HEK293 (cell line): Measurements from ENCODE around the gene CDCA3.
A peak's percentile ranks its signal among the peaks of the same experiment; 100 is the strongest.

Experiments
- BCL6B ChIP-seq: fragments of 450-650 bp; formaldehyde crosslinking; IDR thresholded peaks from 2 replicates; pipeline ENCODE4 v1.5.1; 2017; ENCODE audit warnings: missing biosample characterization, missing genetic modification characterization
- FEZF1 ChIP-seq: fragments of 450-650 bp; formaldehyde crosslinking; IDR thresholded peaks from 2 replicates; pipeline ENCODE4 v1.5.1; 2016; ENCODE audit warnings: missing biosample characterization, missing genetic modification characterization
- INSM2 ChIP-seq: fragments of 450-650 bp; formaldehyde crosslinking; IDR thresholded peaks from 2 replicates; pipeline ENCODE4 v1.5.1; 2016; ENCODE audit warnings: missing biosample characterization, missing genetic modification characterization
- PRDM1 ChIP-seq: fragments of 450-650 bp; formaldehyde crosslinking; IDR thresholded peaks from 2 replicates; pipeline ENCODE4; 2016; ENCODE audit warnings: missing biosample characterization, missing genetic modification characterization
- WT1 ChIP-seq: fragments of 450-650 bp; formaldehyde crosslinking; IDR thresholded peaks from 2 replicates; pipeline ENCODE4 v1.5.1; 2016; ENCODE audit warnings: missing biosample characterization, missing genetic modification characterization
- ZBTB17 ChIP-seq: fragments of 450-650 bp; formaldehyde crosslinking; IDR thresholded peaks from 2 replicates; pipeline ENCODE4 v1.5.1; 2016; ENCODE audit warnings: missing biosample characterization, missing genetic modification characterization
- ZEB2 ChIP-seq: fragments of 450-650 bp; formaldehyde crosslinking; IDR thresholded peaks from 2 replicates; pipeline ENCODE4 v1.5.1; 2016; ENCODE audit warnings: missing biosample characterization, missing genetic modification characterization
- ZNF146 ChIP-seq: fragments of 450-650 bp; formaldehyde crosslinking; IDR thresholded peaks from 2 replicates; pipeline ENCODE4 v1.5.1; 2016; ENCODE audit warnings: missing biosample characterization, missing genetic modification characterization
- ZNF2 ChIP-seq: fragments of 450-650 bp; formaldehyde crosslinking; IDR thresholded peaks from 2 replicates; pipeline ENCODE4 v1.5.1; 2016; ENCODE audit warnings: missing biosample characterization, missing genetic modification characterization
- ZNF24 ChIP-seq: fragments of 450-650 bp; formaldehyde crosslinking; IDR thresholded peaks from 2 replicates; pipeline ENCODE4 v1.5.1; 2016; ENCODE audit warnings: missing biosample characterization, missing genetic modification characterization
- ZNF292 ChIP-seq: fragments of 450-650 bp; formaldehyde crosslinking; IDR thresholded peaks from 2 replicates; pipeline ENCODE4 v1.5.1; 2016; ENCODE audit warnings: low read depth, missing biosample characterization, missing genetic modification characterization, borderline replicate concordance
- ZNF311 ChIP-seq: fragments of 450-650 bp; formaldehyde crosslinking; IDR thresholded peaks from 2 replicates; pipeline ENCODE4 v1.5.1; 2017; ENCODE audit warnings: missing biosample characterization, missing genetic modification characterization, borderline replicate concordance
- ZNF391 ChIP-seq: fragments of 450-650 bp; formaldehyde crosslinking; IDR thresholded peaks from 2 replicates; pipeline ENCODE4 v1.5.1; 2016; ENCODE audit warnings: low read depth, missing biosample characterization, missing genetic modification characterization, borderline replicate concordance
- ZNF610 ChIP-seq: fragments of 450-650 bp; formaldehyde crosslinking; IDR thresholded peaks from 2 replicates; pipeline ENCODE4 v1.5.1; 2016; ENCODE audit warnings: missing biosample characterization, missing genetic modification characterization, borderline replicate concordance
- ZNF626 ChIP-seq: fragments of 450-650 bp; sonication (Bioruptor Pico); formaldehyde crosslinking; IDR thresholded peaks from 2 replicates; pipeline ENCODE4 v1.5.1; 2018; ENCODE audit warnings: missing biosample characterization, missing genetic modification characterization, inconsistent platforms
- ZNF660 ChIP-seq: fragments of 450-650 bp; IDR thresholded peaks from 2 replicates; pipeline ENCODE4 v1.5.1; 2018; ENCODE audit warnings: missing biosample characterization, mild to moderate bottlenecking, missing genetic modification characterization
- TF ChIP-seq, protein P1 (sequence below): fragments of 450-650 bp; formaldehyde crosslinking; IDR thresholded peaks from 2 replicates; pipeline ENCODE4 v1.5.1; 2016; ENCODE audit warnings: missing biosample characterization, missing genetic modification characterization, borderline replicate concordance
- TF ChIP-seq, protein P2 (sequence below): fragments of 450-650 bp; formaldehyde crosslinking; IDR thresholded peaks from 2 replicates; pipeline ENCODE4 v1.5.1; 2017; ENCODE audit warnings: missing biosample characterization, missing genetic modification characterization
- TF ChIP-seq, protein P3 (sequence below): fragments of 450-650 bp; formaldehyde crosslinking; IDR thresholded peaks from 2 replicates; pipeline ENCODE4 v1.5.1; 2016; ENCODE audit warnings: missing biosample characterization, missing genetic modification characterization
- TF ChIP-seq, protein P4 (sequence below): fragments of 450-650 bp; formaldehyde crosslinking; conservative IDR thresholded peaks from 2 replicates; pipeline ENCODE4 v1.5.1; 2016; ENCODE audit warnings: low read depth, missing biosample characterization, missing genetic modification characterization
- TF ChIP-seq, protein P5 (sequence below): fragments of 450-650 bp; formaldehyde crosslinking; IDR thresholded peaks from 2 replicates; pipeline ENCODE4 v1.5.1; 2016; ENCODE audit warnings: missing biosample characterization, missing genetic modification characterization

CDCA3 gene

DNA sequence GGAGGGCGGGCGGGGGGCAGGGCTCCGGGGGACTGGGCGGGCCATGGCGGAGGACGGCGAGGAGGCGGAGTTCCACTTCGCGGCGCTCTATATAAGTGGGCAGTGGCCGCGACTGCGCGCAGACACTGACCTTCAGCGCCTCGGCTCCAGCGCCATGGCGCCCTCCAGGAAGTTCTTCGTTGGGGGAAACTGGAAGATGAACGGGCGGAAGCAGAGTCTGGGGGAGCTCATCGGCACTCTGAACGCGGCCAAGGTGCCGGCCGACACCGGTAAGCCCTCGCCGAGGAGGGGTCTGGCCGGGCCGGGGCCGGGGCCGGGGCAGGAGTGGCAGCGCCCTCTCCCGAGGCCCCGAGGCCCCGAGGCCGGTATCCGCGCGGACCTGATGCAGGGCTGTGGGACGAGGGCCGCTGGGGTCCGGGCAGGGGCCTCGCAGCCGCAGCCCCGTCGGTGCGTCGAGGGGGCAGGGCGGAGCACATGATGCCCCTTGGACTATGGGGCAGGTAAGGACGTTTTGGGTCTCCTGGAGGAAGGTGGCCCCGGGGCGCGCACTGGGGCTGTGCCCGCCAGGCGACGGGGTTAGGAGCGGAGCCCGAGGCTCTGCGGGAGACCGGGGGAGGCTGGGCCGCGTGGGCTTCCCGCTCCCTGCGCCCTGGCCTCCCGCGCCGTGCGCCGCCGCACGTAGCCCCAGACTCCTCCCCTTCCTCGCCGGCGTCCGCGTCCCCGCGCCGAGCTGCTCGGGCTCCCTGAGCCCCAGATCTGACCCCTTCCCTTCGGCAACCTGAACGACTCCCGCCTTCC, 16.5 kb upstream of the CDCA3 start, which contains the start of gene TPI1 (continued):
- TF ChIP-seq, protein P1, sequence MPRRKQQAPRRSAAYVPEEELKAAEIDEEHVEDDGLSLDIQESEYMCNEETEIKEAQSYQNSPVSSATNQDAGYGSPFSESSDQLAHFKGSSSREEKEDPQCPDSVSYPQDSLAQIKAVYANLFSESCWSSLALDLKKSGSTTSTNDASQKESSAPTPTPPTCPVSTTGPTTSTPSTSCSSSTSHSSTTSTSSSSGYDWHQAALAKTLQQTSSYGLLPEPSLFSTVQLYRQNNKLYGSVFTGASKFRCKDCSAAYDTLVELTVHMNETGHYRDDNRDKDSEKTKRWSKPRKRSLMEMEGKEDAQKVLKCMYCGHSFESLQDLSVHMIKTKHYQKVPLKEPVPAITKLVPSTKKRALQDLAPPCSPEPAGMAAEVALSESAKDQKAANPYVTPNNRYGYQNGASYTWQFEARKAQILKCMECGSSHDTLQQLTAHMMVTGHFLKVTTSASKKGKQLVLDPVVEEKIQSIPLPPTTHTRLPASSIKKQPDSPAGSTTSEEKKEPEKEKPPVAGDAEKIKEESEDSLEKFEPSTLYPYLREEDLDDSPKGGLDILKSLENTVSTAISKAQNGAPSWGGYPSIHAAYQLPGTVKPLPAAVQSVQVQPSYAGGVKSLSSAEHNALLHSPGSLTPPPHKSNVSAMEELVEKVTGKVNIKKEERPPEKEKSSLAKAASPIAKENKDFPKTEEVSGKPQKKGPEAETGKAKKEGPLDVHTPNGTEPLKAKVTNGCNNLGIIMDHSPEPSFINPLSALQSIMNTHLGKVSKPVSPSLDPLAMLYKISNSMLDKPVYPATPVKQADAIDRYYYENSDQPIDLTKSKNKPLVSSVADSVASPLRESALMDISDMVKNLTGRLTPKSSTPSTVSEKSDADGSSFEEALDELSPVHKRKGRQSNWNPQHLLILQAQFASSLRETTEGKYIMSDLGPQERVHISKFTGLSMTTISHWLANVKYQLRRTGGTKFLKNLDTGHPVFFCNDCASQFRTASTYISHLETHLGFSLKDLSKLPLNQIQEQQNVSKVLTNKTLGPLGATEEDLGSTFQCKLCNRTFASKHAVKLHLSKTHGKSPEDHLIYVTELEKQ (tag by site-specific recombination) = no peak
- TF ChIP-seq, protein P2, sequence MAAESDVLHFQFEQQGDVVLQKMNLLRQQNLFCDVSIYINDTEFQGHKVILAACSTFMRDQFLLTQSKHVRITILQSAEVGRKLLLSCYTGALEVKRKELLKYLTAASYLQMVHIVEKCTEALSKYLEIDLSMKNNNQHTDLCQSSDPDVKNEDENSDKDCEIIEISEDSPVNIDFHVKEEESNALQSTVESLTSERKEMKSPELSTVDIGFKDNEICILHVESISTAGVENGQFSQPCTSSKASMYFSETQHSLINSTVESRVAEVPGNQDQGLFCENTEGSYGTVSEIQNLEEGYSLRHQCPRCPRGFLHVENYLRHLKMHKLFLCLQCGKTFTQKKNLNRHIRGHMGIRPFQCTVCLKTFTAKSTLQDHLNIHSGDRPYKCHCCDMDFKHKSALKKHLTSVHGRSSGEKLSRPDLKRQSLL = peak; percentile 95
- no peak for TF ChIP-seq ZNF626
- peak; percentile 78; the same call in 1 of the 2 replicates for TF ChIP-seq ZNF660 (tag by site-specific recombination)
- TF ChIP-seq ZNF146 (tag by site-specific recombination) = 0 out of 2 replicates have a peak, but pooled peaks have one; percentile 1
- TF ChIP-seq ZBTB17 (tag by site-specific recombination) = no peak
- no peak for TF ChIP-seq PRDM1 (tag by site-specific recombination)
- no peak for TF ChIP-seq ZNF24 (tag by site-specific recombination)
- no peak for TF ChIP-seq ZNF610
- 0 out of 2 replicates have a peak, but pooled peaks have one; percentile 8 for TF ChIP-seq ZNF2 (tag by site-specific recombination)
- peak; percentile 82; the same call in 1 of the 2 replicates for TF ChIP-seq ZNF391 (tag by site-specific recombination)
- TF ChIP-seq, protein P3, sequence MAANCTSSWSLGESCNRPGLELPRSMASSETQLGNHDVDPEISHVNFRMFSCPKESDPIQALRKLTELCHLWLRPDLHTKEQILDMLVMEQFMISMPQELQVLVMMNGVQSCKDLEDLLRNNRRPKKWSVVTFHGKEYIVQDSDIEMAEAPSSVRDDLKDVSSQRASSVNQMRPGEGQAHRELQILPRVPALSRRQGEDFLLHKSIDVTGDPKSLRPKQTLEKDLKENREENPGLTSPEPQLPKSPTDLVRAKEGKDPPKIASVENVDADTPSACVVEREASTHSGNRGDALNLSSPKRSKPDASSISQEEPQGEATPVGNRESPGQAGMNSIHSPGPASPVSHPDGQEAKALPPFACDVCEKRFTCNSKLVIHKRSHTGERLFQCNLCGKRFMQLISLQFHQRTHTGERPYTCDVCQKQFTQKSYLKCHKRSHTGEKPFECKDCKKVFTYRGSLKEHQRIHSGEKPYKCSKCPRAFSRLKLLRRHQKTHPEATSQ = 0 out of 2 replicates have a peak, but pooled peaks have one; percentile 71
- TF ChIP-seq, protein P4, sequence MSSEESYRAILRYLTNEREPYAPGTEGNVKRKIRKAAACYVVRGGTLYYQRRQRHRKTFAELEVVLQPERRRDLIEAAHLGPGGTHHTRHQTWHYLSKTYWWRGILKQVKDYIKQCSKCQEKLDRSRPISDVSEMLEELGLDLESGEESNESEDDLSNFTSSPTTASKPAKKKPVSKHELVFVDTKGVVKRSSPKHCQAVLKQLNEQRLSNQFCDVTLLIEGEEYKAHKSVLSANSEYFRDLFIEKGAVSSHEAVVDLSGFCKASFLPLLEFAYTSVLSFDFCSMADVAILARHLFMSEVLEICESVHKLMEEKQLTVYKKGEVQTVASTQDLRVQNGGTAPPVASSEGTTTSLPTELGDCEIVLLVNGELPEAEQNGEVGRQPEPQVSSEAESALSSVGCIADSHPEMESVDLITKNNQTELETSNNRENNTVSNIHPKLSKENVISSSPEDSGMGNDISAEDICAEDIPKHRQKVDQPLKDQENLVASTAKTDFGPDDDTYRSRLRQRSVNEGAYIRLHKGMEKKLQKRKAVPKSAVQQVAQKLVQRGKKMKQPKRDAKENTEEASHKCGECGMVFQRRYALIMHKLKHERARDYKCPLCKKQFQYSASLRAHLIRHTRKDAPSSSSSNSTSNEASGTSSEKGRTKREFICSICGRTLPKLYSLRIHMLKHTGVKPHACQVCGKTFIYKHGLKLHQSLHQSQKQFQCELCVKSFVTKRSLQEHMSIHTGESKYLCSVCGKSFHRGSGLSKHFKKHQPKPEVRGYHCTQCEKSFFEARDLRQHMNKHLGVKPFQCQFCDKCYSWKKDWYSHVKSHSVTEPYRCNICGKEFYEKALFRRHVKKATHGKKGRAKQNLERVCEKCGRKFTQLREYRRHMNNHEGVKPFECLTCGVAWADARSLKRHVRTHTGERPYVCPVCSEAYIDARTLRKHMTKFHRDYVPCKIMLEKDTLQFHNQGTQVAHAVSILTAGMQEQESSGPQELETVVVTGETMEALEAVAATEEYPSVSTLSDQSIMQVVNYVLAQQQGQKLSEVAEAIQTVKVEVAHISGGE (tag by site-specific recombination) = peak; percentile 66
- TF ChIP-seq INSM2 (tag by site-specific recombination) = peak; percentile 19; the same call in 1 of the 2 replicates
- TF ChIP-seq ZNF292 (tag by site-specific recombination) = 0 out of 2 replicates have a peak, but pooled peaks have one; percentile 17
- TF ChIP-seq ZEB2 (tag by site-specific recombination) = no peak
- TF ChIP-seq FEZF1 (tag by site-specific recombination) = no peak
- no peak for TF ChIP-seq WT1 (tag by site-specific recombination)
- TF ChIP-seq ZNF311 (tag by site-specific recombination) = no peak
- TF ChIP-seq BCL6B (tag by site-specific recombination) = no peak
- TF ChIP-seq, protein P5, sequence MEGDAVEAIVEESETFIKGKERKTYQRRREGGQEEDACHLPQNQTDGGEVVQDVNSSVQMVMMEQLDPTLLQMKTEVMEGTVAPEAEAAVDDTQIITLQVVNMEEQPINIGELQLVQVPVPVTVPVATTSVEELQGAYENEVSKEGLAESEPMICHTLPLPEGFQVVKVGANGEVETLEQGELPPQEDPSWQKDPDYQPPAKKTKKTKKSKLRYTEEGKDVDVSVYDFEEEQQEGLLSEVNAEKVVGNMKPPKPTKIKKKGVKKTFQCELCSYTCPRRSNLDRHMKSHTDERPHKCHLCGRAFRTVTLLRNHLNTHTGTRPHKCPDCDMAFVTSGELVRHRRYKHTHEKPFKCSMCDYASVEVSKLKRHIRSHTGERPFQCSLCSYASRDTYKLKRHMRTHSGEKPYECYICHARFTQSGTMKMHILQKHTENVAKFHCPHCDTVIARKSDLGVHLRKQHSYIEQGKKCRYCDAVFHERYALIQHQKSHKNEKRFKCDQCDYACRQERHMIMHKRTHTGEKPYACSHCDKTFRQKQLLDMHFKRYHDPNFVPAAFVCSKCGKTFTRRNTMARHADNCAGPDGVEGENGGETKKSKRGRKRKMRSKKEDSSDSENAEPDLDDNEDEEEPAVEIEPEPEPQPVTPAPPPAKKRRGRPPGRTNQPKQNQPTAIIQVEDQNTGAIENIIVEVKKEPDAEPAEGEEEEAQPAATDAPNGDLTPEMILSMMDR (tag by site-specific recombination) = peak; percentile 10; the same call in 1 of the 2 replicates
